ENCODE measurements around the gene USP54. TPM values are rescaled to one million over a fixed set of nuclear protein-coding genes. Genes with fewer than 3 reads are reported as not detected.
"Not testable (repeated sequence)": the region's sequence is repeated elsewhere in the genome, so short reads cannot be mapped to it uniquely, and the experiment has no call there.

The USP54 gene
- polyA plus RNA-seq, 1 experiment = 13.7 TPM

DNA sequence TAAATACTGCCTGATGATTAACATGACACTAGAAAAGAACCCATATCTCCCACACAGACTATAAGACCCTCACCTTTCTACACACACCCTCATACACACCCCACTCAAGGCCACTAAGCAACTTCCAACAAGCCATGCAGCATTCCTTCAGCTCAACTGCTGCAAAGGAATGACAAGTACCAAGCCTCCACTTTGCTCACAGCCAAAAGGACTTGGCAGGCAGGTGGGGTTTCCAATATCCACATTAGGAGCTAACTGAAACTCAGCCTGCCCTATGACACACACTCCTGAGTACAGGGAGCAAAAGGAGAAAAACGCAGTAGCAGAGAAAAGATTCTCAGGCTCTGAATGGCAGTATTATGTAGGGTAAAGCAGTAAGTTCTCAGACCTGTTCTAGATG is 13.4 kb downstream of the USP54 start:
- DNase-seq (ENCODE audit: low read depth) = no peak
- Histone ChIP-seq H3K36me3 (ENCODE audit: control insufficient read depth, insufficient read depth, low read length) (no peaks in the 10 kb centered on the region), H3K4me3 (ENCODE audit: low read depth, low read length) (no peak overlapping the region), H3K27me3 (ENCODE audit: control insufficient read depth, insufficient read depth, low read length) (no peaks in the 10 kb centered on the region)
- ChIA-PET POLR2A (no interaction called here), CTCF (interaction anchor here (1.1 to 2.0 kb wide), 2 partner anchors 63 to 66 kb away, joined by 4 to 7 read pairs; partner anchors contain the start of gene MYOZ1)
- TF ChIP-seq CTCF (IDR thresholded peaks at IDR 0.05; ENCODE audit: insufficient read depth, low read depth, low read length) = no peak

- TF ChIP-seq CTCF (IDR thresholded peaks at IDR 0.05; ENCODE audit: insufficient read depth, low read depth, low read length) = no peak
- DNase-seq (ENCODE audit: low read depth) = no peak
- Histone ChIP-seq H3K27me3 (ENCODE audit: control insufficient read depth, insufficient read depth, low read length) (no peaks in the 10 kb centered on the region), H3K36me3 (ENCODE audit: control insufficient read depth, insufficient read depth, low read length) (no peaks in the 10 kb centered on the region), H3K4me3 (ENCODE audit: low read depth, low read length) (no peak overlapping the region)
- POLR2A ChIA-PET = interaction anchor here (0.6 kb wide), 1 partner anchor 71 kb away, joined by 12 read pairs; no protein-coding TSS in a partner anchor
- CTCF ChIA-PET = interaction anchor here (1.1 to 2.0 kb wide), 2 partner anchors 64 to 67 kb away, joined by 4 to 7 read pairs; partner anchors contain the start of gene MYOZ1
These were observed 14.1 kb downstream of the USP54 start for GRCh38 chr10:73576890-73577591.

DNA sequence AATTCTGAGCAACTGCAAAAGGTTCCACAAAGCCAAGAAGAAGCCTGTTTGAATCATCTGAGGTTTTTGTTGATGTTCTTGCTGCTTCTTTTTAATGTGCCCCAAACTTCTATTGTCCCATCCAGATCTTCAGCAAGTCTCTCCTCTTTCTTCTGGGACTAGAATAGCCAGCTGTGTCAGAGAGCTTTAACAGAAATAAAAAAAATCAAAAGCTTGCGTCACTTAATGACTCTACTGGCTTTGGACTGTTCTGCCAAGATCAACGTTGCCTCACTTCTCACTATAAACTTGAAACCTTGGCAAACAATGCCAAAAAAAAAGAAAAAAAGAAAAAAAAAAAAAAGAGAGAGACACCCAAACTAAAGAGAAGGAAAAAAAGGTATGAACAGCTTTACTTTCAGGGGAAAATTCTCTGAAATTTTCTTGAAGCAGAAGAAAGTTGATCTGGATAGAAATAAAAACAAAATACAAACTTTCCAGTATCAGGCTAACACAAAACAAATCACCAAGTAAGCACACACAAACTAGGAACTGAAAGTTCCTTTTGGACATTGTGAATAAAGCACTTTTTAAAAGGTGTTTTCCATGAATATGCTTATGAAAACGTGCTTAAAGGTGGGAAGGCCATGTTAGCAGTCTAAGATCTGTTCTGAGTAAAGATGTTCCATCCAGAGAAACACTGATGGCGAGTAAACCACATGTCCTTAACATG is 14.8 kb downstream of the USP54 start:
- TF ChIP-seq CTCF (IDR thresholded peaks at IDR 0.05; ENCODE audit: insufficient read depth, low read depth, low read length) = no peak
- Histone ChIP-seq H3K4me3 (ENCODE audit: low read depth, low read length) (no peak overlapping the region), H3K27me3 (ENCODE audit: control insufficient read depth, insufficient read depth, low read length) (no peaks in the 10 kb centered on the region), H3K36me3 (ENCODE audit: control insufficient read depth, insufficient read depth, low read length) (no peaks in the 10 kb centered on the region)
- peak; percentile 68 for DNase-seq (ENCODE audit: low read depth)
- ChIA-PET CTCF (no interaction called here), POLR2A (interaction anchor here (0.6 kb wide), 2 partner anchors 72 to 161 kb away, joined by 7 to 12 read pairs; no protein-coding TSS in a partner anchor)

DNA sequence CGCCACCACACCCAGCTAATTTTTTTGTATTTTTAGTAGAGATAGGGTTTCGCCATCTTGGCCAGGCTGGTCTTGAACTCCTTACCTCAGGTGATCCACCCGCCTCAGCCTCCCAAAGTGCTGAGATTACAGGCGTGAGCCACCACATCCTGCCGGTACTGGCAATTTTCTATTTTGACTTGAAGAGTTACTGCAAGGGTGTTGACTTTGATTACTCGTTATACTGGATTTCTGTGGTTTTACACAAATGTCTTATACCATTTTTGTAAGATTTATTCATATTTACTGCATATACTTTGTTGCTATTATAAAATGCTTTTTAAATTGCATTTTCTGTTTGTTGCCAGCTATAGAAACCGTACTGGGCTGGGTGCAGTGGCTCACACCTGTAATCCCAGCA is 24.1 kb downstream of the USP54 start:
- DNase-seq (ENCODE audit: low read depth); H3K27me3 ChIP-seq (ENCODE audit: control insufficient read depth, insufficient read depth, low read length); H3K36me3 ChIP-seq (ENCODE audit: control insufficient read depth, insufficient read depth, low read length); POLR2A ChIA-PET; H3K4me3 ChIP-seq (ENCODE audit: low read depth, low read length): not testable (repeated sequence)
- CTCF ChIA-PET = interaction anchor here (1.3 kb wide), 1 partner anchor 18 kb away, joined by 3 read pairs; no protein-coding TSS in a partner anchor

GRCh38 chr10:73561192-73561591 is 29.9 kb downstream of the USP54 start:
- no peaks in the 10 kb centered on the region for H3K36me3 ChIP-seq (ENCODE audit: control insufficient read depth, insufficient read depth, low read length)
- H3K4me3 ChIP-seq (ENCODE audit: low read depth, low read length) = no peak overlapping the region
- ChIA-PET POLR2A (no interaction called here), CTCF (interaction anchor here (1.0 to 1.6 kb wide), 3 partner anchors 32 to 83 kb away, joined by 3 to 6 read pairs (median 5); no protein-coding TSS in a partner anchor)
- no peak for DNase-seq (ENCODE audit: low read depth)
- no peak for TF ChIP-seq CTCF (IDR thresholded peaks at IDR 0.05; ENCODE audit: insufficient read depth, low read depth, low read length)
- no peaks in the 10 kb centered on the region for H3K27me3 ChIP-seq (ENCODE audit: control insufficient read depth, insufficient read depth, low read length)

All from BJ (cell line).